ENCODE measurements around the gene LRFN5.

Gene LRFN5

GRCh38 chr14:41773536-41774279 is 167.0 kb downstream of the LRFN5 start:
- DNase-seq (ENCODE audit: low read depth) = no peak

DNA sequence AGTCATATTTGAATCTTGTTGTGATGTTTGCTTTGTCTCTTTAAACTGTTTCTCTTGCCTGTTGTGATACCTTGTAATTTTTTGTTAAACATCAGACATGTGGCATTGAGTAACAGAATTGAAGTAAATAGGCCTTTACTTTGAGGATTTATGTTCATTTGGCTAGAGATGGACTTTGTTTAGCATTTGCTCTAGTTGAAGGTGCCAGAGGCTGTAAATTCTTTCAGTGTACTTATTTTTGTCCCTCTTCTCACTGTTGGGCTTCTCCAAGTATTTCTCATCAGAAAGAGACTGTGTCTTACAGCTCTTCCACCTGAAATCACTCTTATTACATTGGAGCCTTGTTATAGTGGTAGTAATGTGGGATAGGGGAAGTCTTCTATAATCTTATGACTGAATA is 175.8 kb downstream of the LRFN5 start:
- no peak for DNase-seq (ENCODE audit: low read depth)

GRCh38 chr14:41783403-41783802 is 176.7 kb downstream of the LRFN5 start:
- DNase-seq (ENCODE audit: low read depth) = no peak

DNA sequence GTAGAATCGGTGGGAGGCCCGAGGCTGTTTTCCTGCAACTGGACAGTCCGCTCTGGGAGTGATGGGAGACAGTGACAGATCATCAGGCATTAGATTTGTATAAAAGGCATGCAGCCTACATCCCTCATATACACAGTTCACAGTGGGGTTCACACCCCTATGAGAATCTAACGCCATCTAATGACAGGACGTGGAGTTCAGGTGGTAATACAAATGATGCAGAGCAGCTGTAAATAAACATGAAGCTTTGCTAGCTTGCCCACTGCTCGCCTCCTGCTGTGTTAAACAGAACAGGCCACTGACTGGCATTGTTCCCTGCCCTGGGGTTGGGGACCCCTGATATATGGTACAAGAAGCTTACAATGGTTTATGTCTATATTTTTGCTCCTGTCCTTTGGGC is 179.0 kb downstream of the LRFN5 start:
- no peak for DNase-seq (ENCODE audit: low read depth)

- no peak for DNase-seq (ENCODE audit: low read depth)
These were observed 193.1 kb downstream of the LRFN5 start for GRCh38 chr14:41799817-41800216.

DNA sequence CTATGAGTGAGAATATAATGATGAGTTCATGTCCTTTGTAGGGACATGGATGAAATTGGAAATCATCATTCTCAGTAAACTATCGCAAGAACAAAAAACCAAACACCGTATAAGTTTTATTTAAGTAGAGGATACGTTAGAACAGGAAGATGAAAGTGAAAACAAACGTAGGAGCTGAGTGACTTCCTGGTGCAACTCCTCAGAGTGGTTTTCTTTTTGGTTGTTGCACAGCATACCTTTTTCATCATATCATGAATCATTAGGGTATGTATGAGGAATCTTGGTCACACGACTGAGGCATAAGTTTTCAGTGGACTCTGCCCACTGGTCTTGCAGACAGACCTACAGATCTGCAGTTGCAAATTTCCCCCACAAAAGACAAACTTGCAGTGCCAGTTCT is 199.0 kb downstream of the LRFN5 start:
- DNase-seq (ENCODE audit: low read depth) = no peak

DNA sequence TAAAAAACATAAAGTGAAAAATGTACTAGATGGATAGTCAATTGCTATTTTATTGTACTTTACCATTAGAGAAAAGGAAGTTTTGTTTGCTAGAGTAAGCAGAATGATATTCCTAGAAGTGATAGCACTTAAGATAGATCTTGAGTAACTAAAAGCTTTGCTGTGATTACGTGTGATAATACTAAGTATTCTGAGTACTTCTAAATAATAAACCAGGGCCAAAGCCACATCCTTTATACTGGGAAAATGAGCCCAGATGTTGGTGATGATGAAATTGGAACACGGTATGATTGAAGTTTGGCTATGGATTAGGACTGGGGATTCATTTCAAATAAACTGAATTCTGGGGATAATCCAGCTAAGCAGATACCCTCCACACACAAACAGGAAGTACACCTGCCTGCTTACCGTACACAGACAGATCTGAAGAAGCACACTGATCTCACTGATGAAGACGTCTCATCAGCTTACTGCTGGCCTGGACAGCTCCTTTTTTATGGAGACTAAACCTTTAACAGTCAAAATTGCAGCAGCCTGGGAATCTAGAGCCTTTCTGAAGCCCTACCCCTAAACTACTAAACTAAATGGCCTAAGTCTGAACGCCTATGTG is 199.8 kb downstream of the LRFN5 start:
- no peak for DNase-seq (ENCODE audit: low read depth)

DNA sequence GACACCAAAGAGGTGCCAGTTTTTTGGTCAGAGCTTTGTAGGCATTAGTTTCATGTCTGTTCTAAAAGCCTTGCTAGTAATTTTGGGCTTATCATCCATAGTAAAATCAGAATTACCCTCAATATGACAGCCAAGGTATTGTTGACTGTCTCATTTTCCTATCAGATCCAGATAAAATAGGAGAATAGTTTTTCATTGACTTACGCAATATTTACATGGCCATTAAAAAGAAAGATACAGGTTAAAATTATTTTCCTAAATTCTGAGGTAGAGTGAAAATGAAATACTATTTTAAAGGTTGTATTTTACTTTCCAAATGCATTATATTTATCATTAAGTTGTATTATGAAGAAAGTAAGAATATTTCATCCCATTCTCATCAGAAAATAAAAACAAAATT is 203.7 kb downstream of the LRFN5 start:
- no peak for DNase-seq (ENCODE audit: low read depth)

DNA sequence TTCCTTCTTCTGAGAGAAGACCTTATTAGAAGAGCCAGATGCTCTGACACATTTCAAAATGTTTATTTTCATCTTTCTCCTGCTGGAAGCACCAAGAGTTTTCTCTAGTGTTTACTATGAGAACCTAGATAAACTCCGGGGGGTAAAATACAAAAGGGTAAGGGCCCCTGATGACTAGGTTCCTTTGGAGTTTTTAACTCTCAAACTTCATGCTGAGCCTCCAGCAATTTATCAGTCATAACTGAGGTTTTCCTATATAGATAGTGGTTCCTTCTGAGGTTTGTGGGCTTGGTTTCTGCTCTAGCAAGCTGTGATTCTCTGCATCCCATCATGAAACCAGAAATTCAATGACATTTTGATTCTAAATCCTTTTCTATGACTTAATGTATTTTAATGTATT is 210.9 kb downstream of the LRFN5 start:
- DNase-seq (ENCODE audit: low read depth) = no peak

GRCh38 chr14:41824441-41824840 is 217.8 kb downstream of the LRFN5 start:
- DNase-seq (ENCODE audit: low read depth) = no peak

GRCh38 chr14:41825622-41826021 is 218.9 kb downstream of the LRFN5 start:
- DNase-seq (ENCODE audit: low read depth) = no peak

DNA sequence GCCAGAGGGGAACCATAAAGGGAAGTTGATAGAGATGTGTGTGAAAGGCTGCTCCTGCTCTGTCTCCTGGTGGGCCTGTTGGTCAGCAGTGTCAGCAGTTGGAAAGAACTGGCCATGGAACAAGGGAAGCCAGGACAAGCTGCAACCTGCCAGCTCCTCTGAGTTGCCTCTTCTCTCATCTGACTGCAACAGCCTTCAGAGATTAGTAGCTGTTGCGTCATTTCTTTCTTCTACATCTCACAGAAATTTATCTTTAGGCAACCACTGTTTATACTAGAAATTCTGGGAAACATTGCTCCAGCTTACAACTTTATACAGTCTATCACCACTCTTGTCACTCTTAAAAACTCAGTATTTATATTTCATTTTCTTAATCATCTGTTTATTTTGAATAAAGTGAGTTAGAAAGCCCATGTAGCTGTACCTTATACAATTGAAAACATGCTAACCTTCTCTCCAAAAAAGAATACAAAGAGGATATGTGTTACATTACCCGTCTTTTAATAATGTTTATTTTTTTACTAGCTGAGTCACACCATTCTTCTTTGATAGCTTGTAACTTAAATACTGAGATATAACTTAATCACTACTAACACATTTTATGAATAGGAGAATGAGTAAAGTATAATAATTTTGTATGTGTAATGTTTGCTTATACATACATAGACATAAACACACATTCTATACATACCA is 224.2 kb downstream of the LRFN5 start:
- DNase-seq (ENCODE audit: low read depth) = no peak

DNA sequence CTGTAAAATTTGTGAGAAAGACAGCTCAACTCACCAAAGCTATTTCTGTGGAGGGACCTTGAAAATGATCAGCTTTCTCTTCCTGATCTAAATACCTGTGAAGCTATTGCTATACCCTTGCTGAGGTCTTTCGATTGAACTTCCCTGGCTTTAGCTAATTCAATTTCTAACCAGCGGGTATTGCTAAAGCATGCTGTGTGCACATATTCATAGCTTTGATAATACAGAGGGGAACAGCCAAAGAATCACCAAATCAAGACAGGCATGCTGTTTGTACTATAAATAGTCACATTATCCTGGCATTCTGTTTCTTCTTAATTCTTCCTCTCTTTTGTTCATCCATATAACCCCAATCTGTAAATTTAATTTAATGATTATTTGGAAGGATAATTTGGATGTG is 233.0 kb downstream of the LRFN5 start:
- DNase-seq (ENCODE audit: low read depth) = no peak

GRCh38 chr14:41859336-41859735 is 252.7 kb downstream of the LRFN5 start:
- no peak for DNase-seq (ENCODE audit: low read depth)

DNA sequence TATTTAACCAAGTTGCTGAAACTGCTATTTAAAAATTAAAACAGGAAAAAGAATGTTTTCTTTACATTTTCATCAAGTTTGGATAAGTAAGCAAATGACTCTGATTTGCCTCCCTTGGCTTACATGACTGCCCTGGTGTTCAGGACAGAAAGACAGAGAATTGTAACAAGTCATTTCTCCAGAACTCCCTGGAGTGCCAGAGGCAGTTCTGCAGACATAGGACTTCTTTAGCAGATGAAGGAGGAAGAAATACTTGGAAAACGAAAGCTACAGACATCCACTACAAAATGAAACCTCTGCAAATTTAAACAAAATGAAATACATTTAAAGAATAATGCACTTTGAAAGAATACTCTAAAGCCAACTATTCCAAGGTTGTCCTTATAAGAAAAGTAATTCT is 253.9 kb downstream of the LRFN5 start:
- no peak for DNase-seq (ENCODE audit: low read depth)

- no peak for DNase-seq (ENCODE audit: low read depth)
These were observed 259.2 kb downstream of the LRFN5 start for GRCh38 chr14:41865894-41866293.

DNA sequence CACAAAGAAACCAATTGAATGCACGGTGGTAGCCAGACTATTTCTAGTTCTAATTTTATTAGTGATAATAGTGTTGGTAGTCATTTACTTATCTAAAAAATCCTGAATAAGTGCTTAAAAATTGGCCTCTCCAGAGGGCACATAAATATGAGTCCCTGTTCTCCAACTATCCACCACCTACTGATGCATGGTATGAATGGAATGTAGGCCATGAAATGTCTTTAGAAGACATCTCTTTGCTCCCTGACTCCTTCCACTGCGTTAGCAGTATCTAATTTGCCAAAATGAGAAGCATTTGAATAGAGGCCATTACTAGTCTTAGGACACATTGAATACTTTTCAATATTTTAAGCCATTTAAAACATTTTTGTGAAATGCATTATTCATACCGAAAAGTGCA is 261.7 kb downstream of the LRFN5 start:
- DNase-seq (ENCODE audit: low read depth) = no peak

DNA sequence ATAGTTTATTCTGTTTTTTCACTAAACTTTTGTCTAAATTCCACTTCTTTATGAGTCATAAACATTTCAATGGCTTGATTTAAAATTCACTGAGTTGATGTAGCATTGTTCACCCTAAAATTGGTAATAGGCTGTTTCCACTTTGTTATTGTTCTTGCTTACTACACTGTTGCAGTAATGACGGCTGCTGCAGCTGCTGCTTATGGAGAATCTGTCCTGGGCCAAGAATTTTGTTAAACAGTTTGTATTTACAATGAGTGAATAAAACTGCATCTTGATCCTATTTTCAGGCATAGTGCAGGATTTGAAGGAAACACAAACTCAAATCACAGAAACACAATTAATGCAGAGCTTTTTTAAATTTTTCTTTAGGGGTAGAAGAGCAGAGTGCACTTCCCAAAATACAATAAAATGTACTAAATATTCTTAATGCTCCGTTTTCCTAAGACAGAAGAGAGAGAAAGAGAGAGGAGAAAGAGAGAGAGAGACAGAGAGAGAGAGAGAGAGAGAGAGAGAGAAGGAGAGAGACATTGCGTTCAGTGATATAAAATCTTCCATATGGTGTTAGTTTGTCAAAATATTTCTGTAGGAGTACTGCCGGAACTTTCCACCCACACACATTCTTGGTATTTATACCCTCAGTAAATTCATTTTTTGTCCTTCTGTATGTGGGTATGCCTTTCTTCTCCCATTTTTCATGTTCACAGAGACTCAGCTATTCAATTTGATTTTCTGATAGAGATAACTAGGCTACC is 266.4 kb downstream of the LRFN5 start:
- no peak for DNase-seq (ENCODE audit: low read depth)

DNA sequence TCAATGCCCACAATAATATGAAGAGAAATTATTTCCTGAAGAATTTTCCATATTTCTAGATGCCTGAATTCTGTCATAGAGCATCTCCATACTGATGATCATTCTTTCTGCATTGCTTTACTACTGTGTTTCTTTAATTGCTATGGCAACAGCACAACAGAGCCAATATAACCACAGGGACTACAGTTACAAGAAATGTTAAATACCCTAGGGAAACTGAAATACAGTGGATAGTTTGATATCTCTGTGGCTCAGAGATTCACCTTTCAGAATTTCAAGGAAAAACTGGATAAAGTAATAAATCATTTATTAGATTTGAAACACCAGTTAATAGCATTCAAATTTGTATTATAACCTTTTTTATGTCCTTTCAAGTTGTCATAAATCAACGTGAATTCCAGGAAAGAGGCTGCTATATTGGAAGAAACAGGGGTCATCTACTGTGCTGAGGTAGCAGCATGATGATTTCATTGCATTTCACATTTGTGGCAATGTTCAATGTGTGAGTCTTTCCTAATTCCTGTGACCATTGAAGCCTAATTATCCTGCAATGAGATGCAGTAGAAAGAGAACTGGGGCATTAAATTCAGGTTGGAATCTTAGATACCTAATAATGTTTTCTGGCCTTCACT is 267.1 kb downstream of the LRFN5 start:
- DNase-seq (ENCODE audit: low read depth) = no peak

GRCh38 chr14:41875116-41875515 is 268.4 kb downstream of the LRFN5 start:
- no peak for DNase-seq (ENCODE audit: low read depth)

DNA sequence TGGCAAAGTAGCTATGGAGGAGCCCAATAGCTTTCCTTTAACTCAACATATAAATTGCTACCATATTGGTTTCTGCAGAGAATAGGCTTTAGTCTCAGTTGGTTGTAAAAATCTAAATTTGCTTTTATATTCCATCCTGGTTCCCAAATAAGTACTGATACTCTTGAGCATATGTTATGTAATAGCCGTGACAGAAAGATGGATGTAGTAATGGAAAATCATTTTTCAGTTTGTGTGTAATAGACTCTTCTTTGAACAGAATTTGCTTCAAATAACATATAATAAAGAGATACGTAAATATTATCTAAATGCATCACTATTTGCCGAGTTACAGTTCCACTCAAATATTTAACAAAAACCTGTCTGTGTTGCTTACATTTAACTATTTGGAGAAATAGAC is 271.6 kb downstream of the LRFN5 start:
- no peak for DNase-seq (ENCODE audit: low read depth)

DNA sequence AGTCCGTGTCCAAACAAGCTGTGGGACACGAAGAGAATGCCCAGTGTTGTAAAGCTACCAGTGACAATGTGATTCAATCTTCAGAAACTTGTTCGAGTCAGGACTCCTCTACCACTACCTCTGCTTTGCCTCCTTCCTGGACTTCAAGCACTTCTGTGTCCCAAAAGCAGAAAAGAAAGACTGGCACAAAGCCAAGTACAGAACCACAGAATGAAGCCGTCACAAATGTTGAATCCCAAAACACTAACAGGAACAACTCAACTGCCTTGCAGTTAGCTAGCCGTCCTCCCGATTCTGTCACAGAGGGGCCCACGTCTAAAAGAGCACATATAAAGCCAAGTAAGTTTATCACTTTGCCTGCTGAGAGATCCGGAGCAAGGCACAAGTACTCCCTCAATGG is 284.9 kb downstream of the LRFN5 start:
- DNase-seq (ENCODE audit: low read depth) = no peak

Data from HS-5 (cell line).